GM23338 (cell line): ENCODE measurements around the gene MAD2L2. TPM values are rescaled to one million over a fixed set of nuclear protein-coding genes. Genes with fewer than 3 reads are reported as not detected.

ENCODE experiments used
- ATAC-seq: fragments of 200-7000 bp; cut with Tn5 transposase; 3 replicates; pipeline ENCODE4 v1.9.1; 2020
- DNase-seq: peaks from one replicate; pipeline ENCODE4 v3.0.0-alpha.2; 2015; ENCODE audit warnings: low spot score
- H2AFZ ChIP-seq: fragments of 200-600 bp; sonication (generic); 2 replicates; pipeline ENCODE4 v1.8.0; 2016; ENCODE audit warnings: antibody characterized with exemption, mild to moderate bottlenecking, moderate library complexity
- H3F3A ChIP-seq: fragments of 200-600 bp; sonication (generic); replicated peaks from 2 replicates; pipeline ENCODE4 v1.8.0; 2017; ENCODE audit warnings: antibody characterized with exemption, mixed run types, low read depth
- H3K27ac ChIP-seq: fragments of 200-600 bp; sonication (generic); 2 replicates; pipeline ENCODE4 v1.6.1; 2016; ENCODE audit warnings: low read depth
- H3K27me3 ChIP-seq: fragments of 200-600 bp; sonication (generic); 2 replicates; pipeline ENCODE4 v1.8.0; 2016; ENCODE audit warnings: mild to moderate bottlenecking, mixed run types, moderate library complexity; ENCODE audit not compliant: insufficient read depth
- H3K36me3 ChIP-seq: fragments of 200-600 bp; sonication (generic); 2 replicates; pipeline ENCODE4 v1.8.0; 2016; ENCODE audit warnings: mild to moderate bottlenecking; ENCODE audit not compliant: insufficient read depth
- H3K4me1 ChIP-seq: fragments of 200-600 bp; sonication (generic); 2 replicates; pipeline ENCODE4 v1.8.0; 2016; ENCODE audit warnings: mild to moderate bottlenecking, moderate library complexity; ENCODE audit not compliant: insufficient read depth
- H3K4me2 ChIP-seq: fragments of 200-600 bp; sonication (generic); 2 replicates; pipeline ENCODE4 v1.7.1; 2017; ENCODE audit warnings: mixed run types
- H3K4me3 ChIP-seq: fragments of 200-600 bp; sonication (generic); 2 replicates; pipeline ENCODE4 v1.6.1; 2016; ENCODE audit warnings: mixed run types
- H3K79me2 ChIP-seq: fragments of 200-600 bp; sonication (generic); replicated peaks from 2 replicates; pipeline ENCODE4 v1.8.0; 2017; ENCODE audit warnings: mild to moderate bottlenecking; ENCODE audit not compliant: insufficient read depth
- H3K9me2 ChIP-seq: fragments of 200-600 bp; sonication (generic); 2 replicates; pipeline ENCODE4 v1.8.0; 2017; ENCODE audit not compliant: insufficient read depth
- H4K20me1 ChIP-seq: fragments of 200-600 bp; sonication (generic); replicated peaks from 2 replicates; pipeline ENCODE4 v1.8.0; 2017; ENCODE audit warnings: mild to moderate bottlenecking; ENCODE audit not compliant: insufficient read depth
- H3K27ac Mint-ChIP-seq: 2 replicates; pipeline ENCODE4 v1.8.0; 2020; ENCODE audit warnings: inconsistent platforms, mild to moderate bottlenecking, moderate library complexity, mixed read lengths
- H3K27me3 Mint-ChIP-seq: 3 replicates; pipeline ENCODE4 v1.8.0; 2022; ENCODE audit warnings: low read depth, mild to moderate bottlenecking, moderate library complexity, mixed read lengths, inconsistent platforms; ENCODE audit not compliant: insufficient read depth, poor library complexity
- H3K36me3 Mint-ChIP-seq: 3 replicates; pipeline ENCODE4 v1.8.0; 2021; ENCODE audit warnings: low read depth, mild to moderate bottlenecking, inconsistent platforms, moderate library complexity, mixed read lengths
- H3K4me1 Mint-ChIP-seq: 3 replicates; pipeline ENCODE4 v1.8.0; 2020; ENCODE audit warnings: mild to moderate bottlenecking, inconsistent platforms, mixed read lengths
- H3K4me3 Mint-ChIP-seq: 3 replicates; pipeline ENCODE4 v1.8.0; 2021; ENCODE audit warnings: moderate library complexity, mild to moderate bottlenecking, inconsistent platforms, mixed read lengths
- H3K9me3 Mint-ChIP-seq: 3 replicates; pipeline ENCODE4 v1.8.0; 2020; ENCODE audit warnings: moderate library complexity, mild to moderate bottlenecking, inconsistent platforms, mixed read lengths
- CREB1 ChIP-seq: fragments of 250-450 bp; sonication (Bioruptor Pico); IDR thresholded peaks from 2 replicates; pipeline ENCODE4 v1.5.0; 2020; ENCODE audit warnings: low read depth, mild to moderate bottlenecking, moderate library complexity
- CTCF ChIP-seq, 2 experiments: fragments of 200-600 bp in 1 of 2; sonication (generic) in 1 of 2; conservative IDR thresholded peaks; 2 replicates each; pipeline versions ENCODE4 v1.5.1 to v1.6.1; 2016 to 2017; ENCODE audit warnings: antibody characterized with exemption in 2 of 2, low read depth in 2 of 2, mild to moderate bottlenecking in 2 of 2, moderate library complexity in 1 of 2
- ETS1 ChIP-seq: IDR thresholded peaks from 2 replicates; pipeline ENCODE4 v1.6.1; 2016; ENCODE audit warnings: antibody characterized with exemption
- EZH2 ChIP-seq: fragments of 200-600 bp; sonication (generic); IDR thresholded peaks from one replicate; pipeline ENCODE4 v1.8.0; 2017; ENCODE audit warnings: antibody characterized with exemption, mild to moderate bottlenecking, low read depth; ENCODE audit not compliant: unreplicated experiment
- EZH2phosphoT487 ChIP-seq: fragments of 200-600 bp; sonication (generic); IDR thresholded peaks from one replicate; pipeline ENCODE4 v1.8.1; 2018; ENCODE audit warnings: antibody characterized with exemption; ENCODE audit not compliant: unreplicated experiment
- NANOG ChIP-seq: IDR thresholded peaks from 2 replicates; pipeline ENCODE4 v1.6.1; 2016; ENCODE audit warnings: antibody characterized with exemption, borderline replicate concordance
- REST ChIP-seq: IDR thresholded peaks from one replicate; pipeline ENCODE4 v1.6.1; 2018; ENCODE audit warnings: antibody characterized with exemption; ENCODE audit not compliant: unreplicated experiment
- STAT1 ChIP-seq: IDR thresholded peaks from one replicate; pipeline ENCODE4 v1.6.1; 2016; ENCODE audit warnings: antibody characterized with exemption; ENCODE audit not compliant: unreplicated experiment
- ZNF114 ChIP-seq: fragments of 250-450 bp; sonication (Bioruptor Pico); IDR thresholded peaks from 2 replicates; pipeline ENCODE4 v1.5.0; 2020; ENCODE audit warnings: mild to moderate bottlenecking, moderate library complexity
- ZNF331 ChIP-seq: fragments of 250-450 bp; sonication (Bioruptor Pico); IDR thresholded peaks from 2 replicates; pipeline ENCODE4 v1.5.0; 2020; ENCODE audit warnings: low read depth, mild to moderate bottlenecking, moderate library complexity
- polyA plus RNA-seq: library from polyadenylated mRNA; unstranded; fragments of >200 nt; fragmentation: Nextera tagmentation; extraction: Ambion mirVana; gene quantifications from 2 replicates; pipeline ENCODE4 v1.2.1, GENCODE V29; 2016
- total RNA-seq: library from RNA; depleted of rRNA; stranded (reverse); fragments of >200 nt; shearing (Covaris generic); gene quantifications from 2 replicates; pipeline ENCODE4 v1.2.3, GENCODE V29; 2014

MAD2L2 gene
- total and polyA plus RNA-seq, 2 experiments from 2014 or later, result 498 to 552 TPM

- H3K27me3 ChIP-seq, result no peaks in the 10 kb centered on the region
- H3K9me2 ChIP-seq, result no peaks in the 10 kb centered on the region
- Mint-ChIP-seq H3K27ac (no peak overlapping the region), H3K9me3 (no peaks in the 10 kb centered on the region), H3K27me3 (peaks cover 12% of the 10 kb centered on the region), H3K36me3 (no peaks in the 10 kb centered on the region; the same call in 2 of the 3 replicates), H3K4me3 (no peak overlapping the region), H3K4me1 (peaks cover 42% of the 10 kb centered on the region)
- ATAC-seq, result peak; percentile 48
- H3K4me2 ChIP-seq, result no peak overlapping the region
- no peak overlapping the region for H3K4me3 ChIP-seq
- no peak overlapping the region for H3K27ac ChIP-seq
- peaks cover 43% of the 10 kb centered on the region for H3K4me1 ChIP-seq
- no peak for DNase-seq
- TF ChIP-seq ETS1, result no peak
- TF ChIP-seq CTCF (conservative IDR thresholded peaks at IDR 0.05; ENCODE audit: low read depth in 2 of 2), result peak in 1 of 2 experiments; percentile 33; a peak in 2 of 4 replicates
- no peaks in the 10 kb centered on the region; the same call in 1 of the 2 replicates for H4K20me1 ChIP-seq
- no peak overlapping the region for H2AFZ ChIP-seq
- peaks cover 59% of the 10 kb centered on the region for H3K79me2 ChIP-seq
- peaks cover 19% of the 10 kb centered on the region for H3F3A ChIP-seq
- no peaks in the 10 kb centered on the region; the same call in 1 of the 2 replicates for H3K36me3 ChIP-seq
Measured at GRCh38 chr1:11697188-11697892, 16.4 kb upstream of the MAD2L2 start.

GRCh38 chr1:11695861-11696260, 14.9 kb upstream of the MAD2L2 start:
- Mint-ChIP-seq H3K27me3 (peaks cover 11% of the 10 kb centered on the region), H3K27ac (no peak overlapping the region), H3K9me3 (no peaks in the 10 kb centered on the region), H3K4me1 (peaks cover 36% of the 10 kb centered on the region), H3K4me3 (no peak overlapping the region), H3K36me3 (no peaks in the 10 kb centered on the region; the same call in 2 of the 3 replicates)
- Histone ChIP-seq H3F3A (peaks cover 8% of the 10 kb centered on the region), H3K79me2 (peaks cover 62% of the 10 kb centered on the region), H3K27ac (no peak overlapping the region), H2AFZ (no peak overlapping the region), H3K27me3 (no peaks in the 10 kb centered on the region), H3K4me2 (no peak overlapping the region), H3K9me2 (no peaks in the 10 kb centered on the region), H3K4me1 (peaks cover 35% of the 10 kb centered on the region), H3K4me3 (no peak overlapping the region), H4K20me1 (no peaks in the 10 kb centered on the region; the same call in 1 of the 2 replicates), H3K36me3 (no peaks in the 10 kb centered on the region)
- DNase-seq (no peak), ATAC-seq (no peak)
- TF ChIP-seq CREB1 (CRISPR knock-in tag), result no peak
- no peak for TF ChIP-seq STAT1
- no peak for TF ChIP-seq EZH2phosphoT487
- no peak for TF ChIP-seq ZNF114 (CRISPR knock-in tag)
- no peak for TF ChIP-seq NANOG
- TF ChIP-seq CTCF (conservative IDR thresholded peaks at IDR 0.05; ENCODE audit: low read depth in 2 of 2), result no peak
- TF ChIP-seq REST, result no peak
- no peak for TF ChIP-seq EZH2
- TF ChIP-seq ZNF331 (CRISPR knock-in tag), result no peak
